GM12874 (cell line): Measurements from ENCODE around the gene AIRE.

ENCODE experiments used
- TF ChIP-seq, protein P1 (sequence below): IDR thresholded peaks from 2 replicates; pipeline ENCODE4 v1.5.1; 2011; ENCODE audit warnings: low read depth, mild to moderate bottlenecking, control low read depth, low read length, moderate library complexity; ENCODE audit not compliant: insufficient read depth

AIRE gene

DNA sequence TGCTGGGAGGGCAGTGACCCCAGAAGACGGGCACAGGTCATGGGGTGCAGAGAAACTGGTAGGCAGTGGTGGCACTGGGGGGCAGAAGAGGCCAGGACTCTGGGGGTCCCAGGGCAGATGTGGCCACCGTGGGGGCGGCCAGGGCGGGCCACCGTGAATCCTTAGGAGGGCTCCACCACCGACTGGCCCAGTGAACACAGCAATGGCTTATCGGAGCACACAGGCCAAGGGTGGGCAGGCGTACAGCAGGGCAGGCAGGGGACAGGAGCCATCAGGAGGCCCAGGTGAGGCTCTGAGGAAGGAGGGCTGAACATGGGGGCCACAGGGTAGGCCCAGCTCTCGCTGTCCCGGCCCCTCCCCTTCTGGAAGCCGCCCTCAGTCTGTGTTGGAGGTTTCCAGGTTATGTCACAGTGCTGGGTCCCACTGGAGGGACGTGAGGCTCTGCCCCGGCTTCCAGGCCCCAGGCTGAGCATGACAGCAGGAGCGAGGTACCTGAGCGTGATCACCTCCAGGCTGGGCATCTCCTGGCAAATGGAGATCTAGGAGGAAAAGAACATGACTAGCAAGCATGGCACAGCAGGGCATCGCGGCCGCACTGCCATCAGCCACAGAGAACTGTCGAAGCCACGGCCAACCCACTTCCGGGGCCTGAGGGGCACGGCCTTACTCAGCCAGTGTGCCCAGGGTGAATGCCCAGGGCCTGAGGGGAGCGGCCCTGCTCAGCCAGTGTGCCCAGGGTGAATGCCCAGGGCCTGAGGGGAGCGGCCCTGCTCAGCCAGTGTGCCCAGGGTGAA lies 49.8 kb downstream of the AIRE start:
- TF ChIP-seq, protein P1, sequence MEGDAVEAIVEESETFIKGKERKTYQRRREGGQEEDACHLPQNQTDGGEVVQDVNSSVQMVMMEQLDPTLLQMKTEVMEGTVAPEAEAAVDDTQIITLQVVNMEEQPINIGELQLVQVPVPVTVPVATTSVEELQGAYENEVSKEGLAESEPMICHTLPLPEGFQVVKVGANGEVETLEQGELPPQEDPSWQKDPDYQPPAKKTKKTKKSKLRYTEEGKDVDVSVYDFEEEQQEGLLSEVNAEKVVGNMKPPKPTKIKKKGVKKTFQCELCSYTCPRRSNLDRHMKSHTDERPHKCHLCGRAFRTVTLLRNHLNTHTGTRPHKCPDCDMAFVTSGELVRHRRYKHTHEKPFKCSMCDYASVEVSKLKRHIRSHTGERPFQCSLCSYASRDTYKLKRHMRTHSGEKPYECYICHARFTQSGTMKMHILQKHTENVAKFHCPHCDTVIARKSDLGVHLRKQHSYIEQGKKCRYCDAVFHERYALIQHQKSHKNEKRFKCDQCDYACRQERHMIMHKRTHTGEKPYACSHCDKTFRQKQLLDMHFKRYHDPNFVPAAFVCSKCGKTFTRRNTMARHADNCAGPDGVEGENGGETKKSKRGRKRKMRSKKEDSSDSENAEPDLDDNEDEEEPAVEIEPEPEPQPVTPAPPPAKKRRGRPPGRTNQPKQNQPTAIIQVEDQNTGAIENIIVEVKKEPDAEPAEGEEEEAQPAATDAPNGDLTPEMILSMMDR = no peak

DNA sequence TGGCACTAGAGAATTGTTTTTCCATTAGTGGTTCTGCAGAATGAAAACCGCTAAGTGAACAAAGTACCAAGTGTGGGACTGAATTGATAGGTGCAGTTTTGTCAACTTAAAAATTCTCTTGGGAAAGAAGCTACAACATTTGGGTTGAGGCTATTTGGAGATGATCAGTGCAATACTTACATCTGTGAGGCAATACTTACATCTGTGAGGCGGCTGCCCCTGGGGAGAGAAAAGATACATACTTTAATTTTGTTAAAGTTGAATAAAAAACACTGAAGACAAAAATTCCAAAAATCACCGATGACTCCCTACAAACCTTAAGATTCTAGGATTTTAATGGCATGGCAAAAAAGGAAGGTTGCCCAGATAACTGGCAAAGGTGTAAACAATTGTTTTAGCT lies 51.8 kb downstream of the AIRE start:
- TF ChIP-seq, protein P1 = no peak

DNA sequence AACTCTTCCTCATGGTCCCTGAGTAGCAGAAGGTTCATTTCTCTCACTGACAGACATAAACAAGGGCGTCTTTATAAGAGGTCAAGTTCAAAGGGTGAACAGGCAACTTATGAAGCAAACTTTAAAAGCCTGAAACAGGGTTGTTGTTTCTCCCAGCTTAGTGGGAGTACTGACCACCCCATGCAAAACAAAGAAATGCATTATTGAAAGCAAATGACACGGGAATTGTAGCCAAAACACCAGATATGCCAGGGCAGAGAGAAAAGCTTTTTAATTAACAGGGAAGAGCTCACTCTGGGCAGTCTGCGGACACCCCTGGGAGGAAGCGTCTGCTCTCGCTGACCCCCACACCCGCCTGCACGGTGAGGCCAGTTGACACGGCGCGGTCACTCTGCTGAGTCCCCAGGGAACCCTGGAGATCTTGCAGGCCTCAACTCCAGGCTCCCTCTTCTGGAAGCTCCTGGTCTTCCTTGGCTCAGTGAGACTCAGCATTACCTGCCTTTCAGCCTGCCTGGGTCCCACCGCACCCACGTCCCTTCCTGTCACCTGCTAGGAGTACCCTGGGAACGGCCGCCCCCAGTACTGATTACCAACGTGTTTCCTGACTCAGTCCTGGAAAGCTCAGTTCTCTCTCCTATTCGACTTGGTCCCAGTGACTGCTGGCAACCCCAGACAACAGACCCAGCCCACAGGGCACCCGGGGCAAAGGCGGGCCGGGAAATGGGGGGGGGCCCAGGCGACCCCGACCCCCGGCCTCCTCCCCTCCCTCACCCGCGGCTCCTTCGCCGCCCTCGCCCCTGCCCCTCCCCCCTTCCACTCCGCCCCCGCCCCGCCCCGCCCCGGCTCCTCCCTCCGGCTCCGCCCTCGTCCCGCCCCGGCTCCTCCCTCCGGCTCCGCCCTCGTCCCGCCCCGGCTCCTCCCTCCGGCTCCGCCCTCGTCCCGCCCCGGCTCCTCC lies 52.5 kb downstream of the AIRE start:
- TF ChIP-seq, protein P1 = no peak

DNA sequence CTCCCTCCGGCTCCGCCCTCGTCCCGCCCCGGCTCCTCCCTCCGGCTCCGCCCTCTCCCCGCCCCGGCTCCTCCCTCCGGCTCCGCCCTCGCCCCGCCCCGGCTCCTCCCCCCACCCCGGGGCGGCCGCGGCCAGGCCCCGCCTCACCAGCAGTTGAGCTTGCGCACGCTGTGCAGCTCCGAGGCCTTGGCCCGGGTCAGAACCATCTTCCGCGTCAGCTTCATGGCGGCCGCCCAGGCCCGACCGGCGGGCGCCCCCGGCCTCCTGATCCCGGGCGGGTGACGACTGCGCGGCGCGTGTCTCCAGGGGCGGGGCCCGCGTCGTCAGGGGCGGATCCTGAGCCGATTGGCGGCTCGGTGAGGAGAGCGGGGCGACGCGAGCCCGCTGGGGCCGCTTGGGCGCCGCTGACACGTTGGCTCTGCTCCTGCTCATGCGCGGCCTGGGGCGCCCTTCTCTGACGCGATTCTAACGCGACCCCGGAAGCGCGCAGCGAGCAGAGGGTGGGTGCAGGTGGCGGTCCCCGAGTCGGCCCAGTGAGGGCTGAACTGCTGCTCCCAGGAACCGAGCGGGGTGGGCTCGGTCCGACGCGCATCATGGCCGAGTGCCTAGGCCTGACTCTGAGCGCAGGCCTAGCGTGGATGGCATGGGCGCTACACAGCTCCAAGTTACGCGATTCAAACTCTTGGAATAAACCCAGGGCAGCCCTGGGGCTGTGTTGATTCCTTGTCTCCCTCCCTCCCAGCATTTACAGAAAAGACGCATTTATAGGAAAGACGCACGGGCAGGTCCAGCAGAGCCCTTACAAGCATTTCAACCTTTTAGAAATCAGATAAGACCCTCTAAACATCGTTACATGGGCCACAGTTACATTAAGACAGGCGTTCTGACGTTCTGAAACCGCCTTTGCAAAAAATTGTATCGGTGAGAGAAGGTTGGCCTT lies 53.6 kb downstream of the AIRE start, which contains the start of gene CFAP410:
Gene CFAP410, minus strand, starts transcription at position 420 of the 940 bp plus-strand sequence. Its CDS starts 196 bp downstream, at position 224.
- TF ChIP-seq, protein P1 = no peak

DNA sequence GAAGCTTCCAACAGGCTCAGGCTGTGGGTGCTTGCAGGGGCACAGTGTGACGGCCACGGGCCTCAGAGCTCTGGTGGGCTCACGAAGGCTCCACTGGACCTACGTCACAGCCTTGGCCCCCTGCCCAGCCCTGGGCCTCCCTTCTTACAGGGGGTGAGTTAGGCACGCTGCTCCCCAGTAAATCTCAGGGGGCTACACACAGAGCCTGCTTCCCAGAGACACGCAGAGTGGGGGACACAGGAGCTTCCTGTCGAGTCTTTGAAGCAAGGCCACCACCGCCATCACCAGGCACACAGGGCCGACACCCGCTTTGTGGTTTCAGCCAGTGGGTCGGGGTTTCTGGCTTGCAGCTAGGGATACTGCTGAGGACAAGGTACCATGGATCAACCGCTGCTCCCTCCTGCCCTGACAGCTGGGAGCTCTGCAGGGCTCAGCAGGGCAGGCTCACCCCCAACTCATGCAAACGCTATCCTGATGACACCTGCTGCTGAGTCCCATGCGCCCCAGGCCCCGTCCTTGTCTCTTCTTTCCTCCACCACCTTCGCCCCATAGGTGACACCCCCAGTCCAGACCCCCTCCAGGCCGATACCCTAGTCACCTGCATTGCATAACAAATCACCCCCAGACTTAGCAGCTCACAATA lies 59.0 kb downstream of the AIRE start:
- TF ChIP-seq, protein P1 = no peak

DNA sequence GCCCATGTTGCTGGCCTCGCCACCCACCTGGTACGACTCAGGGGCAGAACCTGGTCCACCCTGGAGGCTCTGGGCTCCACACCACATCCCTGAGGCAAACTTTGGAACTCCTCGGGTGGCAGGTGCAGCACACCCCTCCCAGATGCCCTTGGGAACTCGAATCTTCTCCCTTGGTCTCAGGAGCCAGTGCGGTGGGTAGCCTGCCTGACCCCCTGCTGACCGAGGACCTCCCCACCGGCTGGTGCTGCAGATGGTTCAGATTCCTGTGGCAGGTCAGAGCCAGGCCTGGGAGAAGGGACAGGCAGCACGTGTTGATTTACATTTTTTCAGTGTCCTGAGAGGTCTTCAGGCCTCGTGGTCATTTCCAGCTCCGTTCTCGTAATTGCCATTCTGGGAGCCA lies 59.8 kb downstream of the AIRE start:
- TF ChIP-seq, protein P1 = no peak
